Astrocyte of the hippocampus (primary cell): ENCODE results near the gene NPL.
A peak's percentile ranks its signal among the peaks of the same experiment; 100 is the strongest.

ENCODE experiments used
- DNase-seq: peaks from one replicate; pipeline ENCODE4 v3.0.0; 2011; ENCODE audit warnings: low read depth, low spot score

NPL gene

DNA sequence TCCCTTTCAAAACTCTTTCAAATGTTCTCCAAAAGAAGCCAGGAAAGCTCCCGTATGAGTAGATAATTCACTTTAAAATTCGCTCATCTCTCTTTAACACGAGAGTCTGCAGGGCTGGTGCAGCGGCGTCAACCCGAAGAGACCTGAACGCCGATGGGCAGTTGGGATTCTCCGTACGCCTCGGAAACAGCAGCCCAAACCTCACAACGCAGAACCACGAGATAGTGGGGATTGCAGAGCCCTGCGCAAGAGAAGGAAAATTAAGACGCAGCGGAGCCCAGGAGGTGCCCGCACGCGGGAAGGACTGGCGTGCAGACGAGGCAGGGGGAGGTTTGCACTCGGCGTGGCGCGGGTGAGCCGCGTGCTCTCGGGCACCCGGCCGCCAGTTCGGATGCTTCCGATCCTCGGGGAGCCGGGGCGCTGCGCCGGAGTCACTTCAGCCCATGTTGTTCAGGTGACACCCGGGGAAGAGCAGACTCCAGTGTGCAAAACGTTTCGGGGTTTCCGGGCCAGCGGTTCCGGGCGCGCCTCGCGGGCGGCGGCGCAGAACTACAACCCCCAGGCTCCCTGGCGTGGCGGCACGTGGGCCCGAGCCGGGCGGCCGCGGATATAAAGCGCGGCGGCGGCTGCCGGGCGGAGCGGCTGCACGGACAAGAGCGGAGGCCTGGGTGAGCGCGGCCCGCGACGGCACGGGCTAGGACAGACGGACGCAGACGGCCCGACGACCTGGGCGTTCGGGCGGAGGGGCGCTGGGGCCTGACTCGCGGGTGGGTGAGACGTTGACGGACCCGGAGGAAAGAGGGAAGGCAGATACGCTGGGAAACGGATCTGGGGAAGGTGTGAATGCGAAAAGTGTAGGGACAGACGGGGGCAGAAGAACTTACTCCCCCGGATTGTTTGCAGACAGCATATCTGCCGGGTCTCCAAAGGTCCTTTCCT lies at the start of gene NPL:
NPL (plus strand) TSS at position 636 of the 939 bp plus-strand sequence. CDS start 4,599 bp downstream, outside the sequence.
- DNase-seq, result peak; percentile 89

GRCh38 chr1:182740120-182740519 lies 49.5 kb upstream of the NPL start:
- no peak for DNase-seq

- no peak for DNase-seq
Measured at GRCh38 chr1:182742780-182743179, 46.8 kb upstream of the NPL start.

DNA sequence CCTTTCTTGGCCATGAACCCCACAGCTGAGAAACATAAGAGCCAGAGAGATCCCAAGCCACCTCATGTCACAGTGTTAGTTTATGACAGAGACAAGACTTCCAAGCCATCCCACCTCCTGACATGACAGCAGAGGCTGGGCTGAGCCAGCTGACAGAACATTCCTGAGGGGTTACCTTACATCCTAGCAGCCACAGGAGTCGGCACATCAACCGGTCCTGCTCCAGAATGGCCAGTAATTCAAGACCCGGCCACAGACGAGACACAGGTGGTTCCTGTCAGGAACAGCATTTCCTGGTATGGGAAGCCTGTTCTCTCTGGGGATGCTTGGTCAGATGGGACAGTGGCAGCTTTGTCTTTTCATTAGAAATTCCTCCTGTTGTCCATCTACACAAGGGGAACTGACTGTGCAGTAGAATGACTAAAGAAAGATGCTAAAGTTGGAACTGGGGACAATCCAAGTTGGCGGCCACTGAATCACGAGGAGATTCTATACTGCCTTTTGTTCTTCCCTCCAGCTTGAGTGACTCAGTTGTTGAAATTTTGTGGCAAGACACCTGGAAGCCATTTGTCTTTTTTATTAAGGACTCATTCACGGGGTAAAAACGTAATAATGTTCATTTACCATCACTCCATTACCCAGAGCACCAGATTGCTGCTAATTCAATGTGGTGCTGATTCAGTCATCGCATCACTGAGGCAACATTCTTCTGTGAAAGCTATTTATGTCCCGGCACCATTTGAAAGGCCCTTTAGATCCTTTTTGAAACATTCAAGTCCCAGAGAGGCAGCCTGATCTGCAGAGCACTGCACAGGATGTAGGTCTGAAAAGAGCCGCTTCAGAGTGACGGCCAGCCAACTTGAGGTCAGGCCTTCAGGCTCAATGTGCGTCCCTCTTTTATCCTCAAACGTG lies 37.2 kb upstream of the NPL start:
- DNase-seq, result peak; percentile 47

- no peak for DNase-seq
Measured at GRCh38 chr1:182754087-182754486, 35.5 kb upstream of the NPL start.

- no peak for DNase-seq
Measured at GRCh38 chr1:182754543-182755314, 34.8 kb upstream of the NPL start.

GRCh38 chr1:182755632-182756031 lies 33.9 kb upstream of the NPL start:
- no peak for DNase-seq

GRCh38 chr1:182756423-182756822 lies 33.1 kb upstream of the NPL start:
- DNase-seq, result no peak

DNA sequence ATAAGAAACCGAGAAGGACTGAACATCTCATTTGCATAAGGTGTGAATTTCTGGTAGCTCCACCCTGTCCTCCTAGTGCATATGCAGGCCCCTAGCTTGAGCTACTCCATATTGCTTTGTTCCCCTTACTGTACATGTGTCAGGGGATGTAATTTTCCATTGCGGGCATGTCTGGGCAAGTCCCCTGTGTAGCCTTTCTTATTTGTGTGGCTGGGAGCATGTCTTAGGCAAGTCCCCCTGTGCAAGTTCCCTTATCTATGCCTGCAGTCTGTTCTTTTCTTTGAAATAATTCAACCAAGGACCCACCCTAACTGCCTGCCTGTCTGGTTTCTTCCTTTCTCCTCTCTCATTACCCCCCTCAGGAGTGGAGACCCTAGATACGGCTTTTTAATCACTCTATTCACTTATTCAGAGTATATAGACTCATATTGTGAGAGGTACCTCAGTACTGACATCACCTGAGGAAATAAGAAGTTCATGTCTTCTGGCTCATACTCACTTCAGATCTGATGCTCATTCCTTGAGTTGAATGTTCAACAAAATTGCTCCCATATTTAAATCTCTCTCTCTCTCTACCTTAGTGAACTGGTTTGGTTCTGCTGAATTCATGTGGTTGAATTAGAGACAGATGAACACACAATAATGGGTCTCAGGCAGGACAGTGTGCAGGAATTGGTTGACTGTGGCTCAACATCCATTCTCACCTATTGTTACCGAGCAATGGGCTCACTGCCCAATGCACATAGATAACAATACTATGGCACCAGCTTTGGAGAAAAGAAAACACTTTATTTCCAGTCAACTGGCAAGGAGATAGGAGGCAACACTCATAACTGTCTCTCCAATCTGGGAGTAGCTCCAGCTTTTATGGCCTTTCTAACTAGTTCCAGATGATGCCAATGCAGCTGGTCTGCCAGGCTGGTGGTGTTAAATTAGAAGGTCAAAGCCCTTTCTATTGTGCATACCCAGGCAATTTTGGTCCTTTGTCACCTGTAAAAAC lies 27.9 kb upstream of the NPL start:
- DNase-seq, result peak; percentile 20

DNA sequence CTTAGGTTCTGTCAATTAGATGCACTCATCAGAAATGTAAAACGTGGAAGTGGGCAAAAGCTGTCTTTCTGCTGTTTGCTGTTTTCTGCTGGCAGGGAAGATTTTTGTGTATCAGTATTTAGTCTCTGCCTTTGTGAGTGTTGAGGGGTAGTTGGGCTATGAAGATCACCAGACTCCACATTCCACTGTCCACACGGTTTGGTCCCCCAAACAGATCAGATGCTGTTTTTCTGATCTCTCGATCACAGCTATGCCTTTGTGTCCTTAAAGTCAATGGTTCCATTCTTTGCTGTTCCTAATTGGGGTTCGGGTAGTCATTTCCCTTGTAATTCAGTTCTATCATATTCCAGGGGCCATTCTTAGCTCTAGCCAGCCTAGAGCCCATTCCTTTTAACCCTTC lies 27.0 kb upstream of the NPL start:
- no peak for DNase-seq

DNA sequence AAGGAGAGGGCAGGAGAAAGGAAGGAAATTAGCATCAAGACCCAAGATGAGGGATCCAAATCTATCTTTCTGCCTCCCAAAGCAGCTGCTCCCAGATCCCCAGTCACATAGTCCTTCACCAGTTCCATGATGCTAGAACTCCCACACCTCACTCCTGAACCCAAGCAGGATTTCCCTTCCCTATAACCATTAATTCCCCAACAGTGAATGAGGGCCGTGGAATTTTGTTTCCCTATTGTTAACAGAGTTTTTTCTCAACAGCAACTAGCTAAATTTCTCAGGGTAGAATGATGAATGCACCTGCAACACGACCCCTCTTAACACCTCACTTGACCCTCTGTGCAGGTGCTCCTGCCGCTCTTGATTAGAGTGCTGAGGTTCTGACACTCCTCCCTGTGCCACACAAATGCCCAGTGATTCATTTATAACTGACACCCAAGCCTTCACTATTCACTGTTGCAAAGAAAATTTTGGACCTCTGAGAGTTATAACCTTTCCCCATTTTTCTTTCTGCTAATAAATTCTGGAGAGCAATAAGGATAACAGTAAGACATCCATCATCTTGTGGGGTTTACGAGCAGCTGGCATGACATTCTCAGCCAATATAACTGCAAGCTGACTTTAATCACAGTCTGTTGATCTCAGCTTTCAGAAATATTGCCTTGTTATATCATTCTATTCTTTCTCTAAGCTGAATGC lies 25.4 kb upstream of the NPL start:
- DNase-seq, result no peak

- no peak for DNase-seq
Measured at GRCh38 chr1:182765391-182765790, 24.2 kb upstream of the NPL start.

DNA sequence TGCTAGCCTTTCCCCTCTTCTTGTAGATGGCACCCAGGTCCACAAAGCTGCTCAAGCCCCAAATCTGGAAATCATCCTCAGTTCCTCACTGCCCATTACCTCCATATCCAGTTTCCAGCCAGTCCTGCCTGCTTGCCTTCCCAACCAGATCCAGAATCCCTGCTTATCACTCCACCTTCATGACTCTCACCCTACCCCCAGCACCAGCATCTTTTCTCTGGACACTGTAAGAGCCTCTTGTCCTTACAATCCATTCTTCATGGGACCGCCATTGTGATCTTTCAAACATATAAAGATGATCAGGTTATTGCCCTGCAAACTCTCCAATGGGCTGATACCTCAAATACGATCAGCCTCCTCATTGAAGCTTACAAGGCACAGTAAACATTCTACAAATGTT lies 23.5 kb upstream of the NPL start:
- no peak for DNase-seq

- DNase-seq, result no peak
Measured at GRCh38 chr1:182766881-182767645, 22.5 kb upstream of the NPL start.

- DNase-seq, result peak; percentile 69
Measured at GRCh38 chr1:182768963-182769362, 20.6 kb upstream of the NPL start.

DNA sequence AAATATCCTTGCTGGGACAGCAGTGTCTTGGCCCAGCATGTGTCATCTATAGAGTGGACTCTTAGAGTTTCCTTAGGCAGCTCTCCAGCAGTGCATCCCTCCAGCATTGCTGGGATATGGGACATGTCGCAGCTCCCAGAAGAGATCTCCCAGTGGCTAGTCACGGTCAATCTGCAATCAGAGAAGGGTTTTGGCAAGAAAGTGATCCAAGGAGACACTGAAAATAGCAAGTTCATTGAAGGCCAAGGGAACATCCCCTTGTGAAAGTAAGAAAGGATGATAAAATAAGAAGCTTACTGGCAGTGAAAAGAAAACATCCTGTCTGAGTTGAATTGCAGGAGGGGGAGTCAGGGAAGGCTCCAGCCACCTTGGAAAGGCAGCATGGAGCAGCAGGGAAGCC lies 19.3 kb upstream of the NPL start:
- no peak for DNase-seq

GRCh38 chr1:182771187-182771984 lies 18.2 kb upstream of the NPL start:
- DNase-seq, result no peak

GRCh38 chr1:182777386-182777785 lies 12.2 kb upstream of the NPL start:
- DNase-seq, result no peak
